WERI-Rb-1 (cell line): ENCODE data around the gene SNRNP25.

Source experiments
- DNase-seq: peaks from one replicate; pipeline ENCODE4 v3.0.0-alpha.2; 2020
- H3K27ac ChIP-seq: fragments of 250-450 bp; sonication (Bioruptor Pico); 2 replicates; pipeline ENCODE4 v1.5.1; 2020; ENCODE audit warnings: mild to moderate bottlenecking, moderate library complexity
- H3K27me3 ChIP-seq: fragments of 250-450 bp; sonication (Bioruptor Pico); 2 replicates; pipeline ENCODE4 v1.5.1; 2021; ENCODE audit warnings: mild to moderate bottlenecking, low read depth, moderate library complexity; ENCODE audit not compliant: insufficient read depth, severe bottlenecking
- H3K36me3 ChIP-seq: fragments of 250-450 bp; sonication (Bioruptor Pico); 2 replicates; pipeline ENCODE4 v1.5.1; 2020; ENCODE audit warnings: mild to moderate bottlenecking, moderate library complexity
- H3K4me3 ChIP-seq: 2 replicates; pipeline ENCODE4 v1.5.1; 2011; ENCODE audit warnings: low read depth, mild to moderate bottlenecking, control low read depth, low read length
- H3K9me3 ChIP-seq: fragments of 250-450 bp; sonication (Bioruptor Pico); 2 replicates; pipeline ENCODE4 v1.5.1; 2021; ENCODE audit warnings: mild to moderate bottlenecking, moderate library complexity; ENCODE audit not compliant: severe bottlenecking
- CTCF ChIP-seq: IDR thresholded peaks from 2 replicates; pipeline ENCODE4 v1.5.1; 2011; ENCODE audit warnings: low read depth, mild to moderate bottlenecking, control low read depth, inconsistent platforms, low read length

The SNRNP25 gene

GRCh38 chr16:106623-107324, 53.1 kb downstream of the SNRNP25 start:
- Histone ChIP-seq H3K27me3 (no peaks in the 10 kb centered on the region), H3K36me3 (peaks cover 23% of the 10 kb centered on the region), H3K27ac (no peak overlapping the region), H3K9me3 (no peaks in the 10 kb centered on the region), H3K4me3 (no peak overlapping the region)
- peak; percentile 80 for TF ChIP-seq CTCF
- peak; percentile 55 for DNase-seq
